ENCODE data around the gene NFKBIE.

NFKBIE gene

DNA sequence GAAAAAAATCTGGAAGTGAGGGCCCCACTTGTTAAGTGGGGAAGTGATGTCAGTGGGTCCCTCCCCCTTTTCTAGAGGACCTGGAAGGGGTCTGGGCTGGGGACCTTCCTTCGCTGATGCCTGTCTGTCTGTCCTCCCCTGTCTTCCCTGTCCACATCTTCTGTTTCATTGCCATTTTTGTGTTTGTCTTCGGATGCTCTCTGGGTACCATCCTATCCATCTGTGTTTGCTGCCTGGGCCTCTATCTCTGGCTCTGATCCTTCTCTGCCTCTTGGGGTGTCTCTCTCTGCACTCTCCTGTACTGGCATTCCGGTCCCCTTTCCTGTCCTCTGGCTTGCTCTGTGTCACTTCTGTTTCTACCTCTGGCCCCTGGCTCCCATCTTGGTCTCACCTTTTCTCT lies 7.2 kb upstream of the NFKBIE start:
- DNase-seq (ENCODE audit: low spot score), result no peak

DNA sequence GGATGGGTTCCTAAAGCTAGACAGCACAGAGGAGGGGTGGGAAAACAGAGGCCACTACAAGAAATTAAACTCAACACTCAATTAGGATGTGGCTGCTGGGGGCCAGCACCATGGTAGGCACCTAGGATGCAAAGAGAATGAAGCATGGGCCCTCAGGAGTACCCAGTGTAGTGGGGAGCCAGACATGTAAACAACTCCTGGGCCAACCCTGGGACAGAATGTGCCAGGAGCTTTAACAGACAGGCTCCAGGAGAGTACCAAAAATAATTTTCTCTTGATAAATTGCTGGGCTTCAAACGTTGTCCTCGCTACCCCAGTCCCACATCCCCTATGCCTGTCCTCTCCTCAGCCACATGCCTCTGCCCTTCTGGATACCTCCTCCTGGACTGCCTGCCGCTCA lies 6.6 kb upstream of the NFKBIE start:
- no peak for DNase-seq (ENCODE audit: low spot score)

DNA sequence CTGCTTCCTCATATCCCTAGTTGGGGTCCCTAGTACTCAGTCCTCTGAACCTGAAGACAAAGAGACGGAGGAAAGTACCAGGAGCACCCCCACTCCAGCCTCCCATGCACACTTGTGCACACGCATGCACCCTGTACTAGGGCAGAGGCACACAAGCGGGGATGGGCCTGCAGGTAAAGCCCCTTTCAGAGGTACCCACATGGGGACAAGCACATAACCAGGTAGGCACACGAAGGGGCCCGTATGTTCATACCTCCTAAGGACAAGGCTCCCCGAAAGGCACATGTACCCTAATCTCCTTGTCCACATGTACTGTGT lies 6.0 kb upstream of the NFKBIE start:
- DNase-seq (ENCODE audit: low spot score), result no peak

DNA sequence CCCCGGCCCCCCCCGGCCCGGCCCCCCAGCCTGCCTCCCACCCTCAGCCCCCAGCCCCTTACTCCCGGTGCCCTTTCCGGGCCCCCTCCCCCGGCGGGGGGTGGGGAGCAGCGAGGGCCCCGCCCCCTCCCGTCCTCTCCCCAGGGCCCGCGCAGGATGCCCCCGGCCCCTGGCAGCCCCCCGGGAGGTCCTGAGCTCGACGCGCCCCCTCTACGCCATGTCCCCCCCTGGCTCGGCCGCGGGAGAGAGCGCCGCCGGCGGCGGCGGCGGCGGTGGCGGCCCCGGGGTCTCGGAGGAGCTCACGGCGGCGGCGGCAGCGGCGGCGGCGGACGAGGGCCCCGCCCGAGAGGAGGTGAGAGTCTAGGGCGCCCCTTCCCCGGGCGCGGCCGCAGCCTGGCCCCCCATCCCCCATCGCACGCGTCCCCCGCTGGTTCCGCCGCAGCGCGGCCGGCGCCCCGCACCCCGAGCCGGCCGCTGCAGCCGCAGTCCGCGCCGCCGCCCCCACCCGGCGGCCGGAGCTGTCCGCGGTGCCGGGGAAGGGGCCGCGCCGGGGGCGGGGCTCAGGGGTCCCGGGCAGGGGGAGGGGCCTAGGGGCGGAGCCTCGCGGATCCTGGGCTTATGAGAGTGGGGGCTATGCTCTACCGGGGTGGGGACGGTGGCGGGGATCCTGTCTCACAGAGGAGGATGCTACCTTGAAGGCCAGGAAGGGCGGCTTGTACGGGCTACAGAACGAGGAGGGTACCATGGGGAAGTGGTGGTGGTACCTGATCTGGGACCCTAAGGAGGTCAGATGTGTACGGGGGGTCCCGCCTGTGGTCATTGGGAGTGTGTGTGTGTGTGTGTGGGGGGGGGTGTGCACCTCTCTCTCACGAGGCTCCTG lies 5.4 kb upstream of the NFKBIE start:
- DNase-seq (ENCODE audit: low spot score), result no peak

DNA sequence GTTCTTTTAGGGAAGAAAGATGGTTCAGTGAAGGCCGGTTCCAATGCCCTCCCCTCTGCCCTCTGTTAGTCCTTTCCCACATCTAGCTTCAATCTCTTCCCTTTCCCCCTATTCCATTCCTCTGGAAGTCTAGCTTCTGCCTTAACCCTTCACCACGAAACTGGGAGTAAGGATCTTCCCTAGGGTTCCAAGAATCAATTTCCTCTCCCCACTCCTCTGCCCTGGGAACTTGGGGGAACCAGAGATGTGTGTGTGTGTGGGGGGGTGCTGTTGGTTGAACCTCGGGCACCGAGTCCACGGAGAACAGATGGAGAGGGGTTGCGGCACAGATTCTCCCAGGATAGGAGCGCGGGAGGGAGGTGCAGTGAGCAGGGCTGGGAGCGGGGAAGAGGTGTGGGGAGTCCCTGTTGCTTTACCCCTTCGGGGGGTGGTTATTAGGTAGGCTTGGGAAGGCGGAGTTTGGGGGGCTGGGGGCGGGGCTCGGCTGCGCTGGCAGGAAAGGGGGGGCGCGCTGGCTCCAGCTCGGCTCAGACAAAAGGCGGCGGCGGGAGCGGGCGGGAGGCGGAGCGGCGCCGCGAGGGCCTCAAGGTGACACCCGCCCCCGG lies 4.7 kb upstream of the NFKBIE start, which contains the start of gene TMEM151B:
Gene TMEM151B (plus strand): TSS at position 530 of the 605 bp plus-strand sequence. CDS start 293 bp downstream, outside the sequence.
- DNase-seq (ENCODE audit: low spot score), result no peak

DNA sequence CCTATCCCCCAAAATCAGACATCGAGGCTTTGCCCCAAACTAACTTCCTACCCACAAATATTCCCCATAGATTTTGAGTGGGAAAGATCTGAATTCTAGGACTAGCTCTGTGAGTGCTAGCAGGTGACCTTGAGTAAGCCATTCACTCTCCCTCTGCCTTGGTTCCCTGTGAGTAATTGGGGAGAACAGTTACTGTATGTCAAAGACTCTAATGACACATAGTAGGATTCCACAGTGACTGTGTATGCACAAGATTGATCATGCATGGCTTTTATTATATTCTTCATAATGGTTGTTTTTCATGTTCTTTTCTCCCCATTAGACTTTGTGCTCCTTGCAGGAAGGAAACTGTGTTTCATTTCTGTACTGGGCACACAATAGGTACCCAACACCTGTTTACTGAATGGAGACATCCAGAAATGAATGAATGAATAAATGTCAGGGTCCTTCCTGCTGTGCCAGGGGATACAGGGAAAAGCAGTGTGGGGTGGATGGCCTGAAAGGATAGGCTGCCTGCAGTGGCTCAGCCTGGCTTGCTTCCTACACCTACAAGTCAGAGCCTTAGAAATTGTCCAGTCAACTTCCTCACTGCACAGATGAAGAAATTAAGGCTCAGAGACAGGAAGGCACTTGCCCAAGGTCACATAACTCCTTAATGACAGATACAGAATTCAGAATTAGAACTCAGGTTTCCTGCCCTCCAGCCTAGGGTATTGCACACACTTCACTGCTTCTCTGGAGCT lies 4.0 kb upstream of the NFKBIE start:
- no peak for DNase-seq (ENCODE audit: low spot score)

DNA sequence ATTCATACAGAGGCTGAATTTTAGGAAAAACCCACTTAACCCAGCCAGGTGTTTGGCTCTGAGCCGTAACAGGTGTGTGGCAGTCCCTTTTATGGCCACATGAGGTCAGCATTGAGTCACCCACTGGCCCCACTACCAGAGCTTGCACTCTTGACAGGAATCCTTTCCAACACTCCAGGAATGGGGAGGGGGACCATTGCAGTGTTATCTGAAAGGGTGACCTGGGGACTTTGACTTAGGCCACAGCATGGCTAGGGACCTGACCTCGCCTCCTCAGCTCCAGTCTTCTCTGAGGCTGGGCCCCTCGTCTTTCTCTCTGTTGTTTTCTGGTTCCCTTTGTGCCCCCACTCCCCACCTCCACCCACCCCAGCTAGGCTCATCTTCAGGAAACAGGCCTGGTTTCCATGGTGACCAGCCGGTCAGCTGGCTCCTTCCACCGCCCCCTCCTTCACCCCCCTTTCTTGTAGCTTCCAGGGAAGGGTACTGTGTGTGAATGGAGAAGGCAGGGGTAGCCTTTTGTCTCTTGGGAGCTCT lies 2.8 kb upstream of the NFKBIE start:
- peak; percentile 70 for DNase-seq (ENCODE audit: low spot score)

DNA sequence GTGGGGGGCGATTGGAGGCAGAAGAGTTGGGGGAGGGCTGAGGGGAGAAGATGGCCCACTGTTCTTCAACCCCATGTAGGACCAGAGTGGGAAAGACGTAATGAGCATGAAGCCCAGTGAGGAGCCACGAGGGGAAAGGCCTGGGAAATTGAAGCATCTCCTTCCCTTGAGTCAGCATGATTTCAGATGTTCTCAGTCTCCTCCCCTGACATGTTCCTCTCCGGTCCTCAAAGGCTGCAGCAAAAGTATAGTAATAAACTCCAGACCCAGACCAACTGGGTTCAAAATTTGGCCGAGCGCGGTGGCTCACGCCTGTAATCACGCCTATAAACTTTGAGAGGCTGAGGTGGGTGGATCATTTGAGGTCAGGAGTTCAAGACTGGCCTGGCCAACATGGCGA lies 1.9 kb upstream of the NFKBIE start:
- no peak for DNase-seq (ENCODE audit: low spot score)

DNA sequence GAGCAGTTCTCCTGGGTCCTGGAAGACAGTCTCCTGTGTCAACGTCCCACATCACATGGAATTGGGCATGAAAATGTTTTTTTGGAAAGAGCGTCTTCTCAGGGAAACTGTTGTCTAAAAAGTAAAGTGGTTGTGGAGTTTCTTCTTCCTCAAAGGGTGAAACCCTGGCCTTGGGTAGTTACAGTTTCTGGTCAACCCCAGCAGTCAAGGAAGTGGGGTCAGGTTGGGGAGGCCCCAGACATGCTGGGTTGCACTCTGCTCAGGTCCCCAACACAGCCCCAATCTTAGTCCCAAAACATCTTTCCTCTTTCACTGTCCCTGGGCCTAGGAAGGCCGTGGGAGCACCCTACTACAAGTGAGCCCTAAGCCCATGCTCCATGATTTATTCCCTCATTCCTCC lies 996 bp upstream of the NFKBIE start:
- no peak for DNase-seq (ENCODE audit: low spot score)

DNA sequence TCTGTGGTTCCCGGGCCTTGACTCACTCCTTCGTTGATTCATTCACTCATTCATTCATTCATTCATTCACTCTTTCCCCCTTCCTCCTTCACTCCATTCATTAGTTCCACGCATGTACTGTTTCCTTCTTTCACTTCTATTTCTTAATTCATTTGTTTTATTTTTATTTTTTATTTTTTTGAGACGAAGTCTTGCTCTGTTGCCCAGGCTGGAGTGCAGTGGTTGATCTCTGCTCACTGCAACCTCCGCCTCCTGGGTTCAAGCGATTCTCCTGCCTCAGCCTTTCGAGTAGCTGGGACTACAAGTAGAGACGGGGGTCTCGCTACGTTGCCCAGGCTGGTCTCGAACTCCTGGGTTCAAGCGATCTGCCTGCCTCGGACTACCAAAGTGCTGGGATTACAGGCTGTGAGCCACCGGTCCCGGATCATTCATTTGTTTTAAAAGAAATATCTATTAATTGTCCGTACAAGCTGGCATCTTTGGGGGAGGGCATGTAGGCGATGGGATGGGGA lies 427 bp upstream of the NFKBIE start:
- no peak for DNase-seq (ENCODE audit: low spot score)

DNA sequence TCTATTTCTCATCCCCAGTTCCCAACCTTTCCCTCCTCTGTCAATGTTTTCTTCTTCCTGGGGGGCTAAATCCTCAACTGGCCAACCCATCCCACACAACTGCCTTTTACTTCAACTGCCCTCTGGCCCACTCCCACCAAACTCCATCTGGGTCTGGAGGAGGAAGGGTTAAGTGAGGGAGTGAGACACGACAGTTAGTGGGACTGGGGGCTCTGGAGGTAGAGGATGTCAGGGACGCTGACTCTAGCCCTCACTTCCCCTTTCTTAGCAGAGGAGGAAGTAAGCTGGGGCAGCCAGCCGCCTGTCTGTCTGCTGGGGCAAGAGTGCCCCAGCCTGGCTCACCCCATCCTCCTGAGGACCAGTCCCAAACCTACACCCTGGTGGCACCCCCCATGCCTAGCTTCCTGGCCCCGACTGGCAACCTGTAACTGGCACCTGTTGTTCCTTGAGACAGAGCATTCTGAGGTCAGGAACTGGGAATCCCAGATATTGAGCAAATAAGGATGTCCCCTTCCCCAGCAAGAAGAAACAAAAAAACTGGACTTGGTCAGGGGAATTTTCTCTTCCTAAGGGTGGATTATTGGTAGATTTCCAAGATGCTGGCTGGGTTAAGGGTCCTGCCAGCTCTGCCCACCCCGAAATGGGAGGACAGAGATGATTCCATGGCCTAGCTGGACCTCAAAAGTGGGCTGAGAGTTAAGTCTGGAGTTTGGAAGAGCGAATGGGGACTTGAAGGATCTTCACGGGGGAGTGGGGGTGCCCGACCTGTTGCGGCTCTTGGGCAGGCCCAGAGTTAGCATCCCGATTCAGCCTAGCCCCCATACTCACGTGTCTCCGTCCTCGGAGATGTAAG lies 971 bp downstream of the NFKBIE start:
- peak; percentile 41 for DNase-seq (ENCODE audit: low spot score)

DNA sequence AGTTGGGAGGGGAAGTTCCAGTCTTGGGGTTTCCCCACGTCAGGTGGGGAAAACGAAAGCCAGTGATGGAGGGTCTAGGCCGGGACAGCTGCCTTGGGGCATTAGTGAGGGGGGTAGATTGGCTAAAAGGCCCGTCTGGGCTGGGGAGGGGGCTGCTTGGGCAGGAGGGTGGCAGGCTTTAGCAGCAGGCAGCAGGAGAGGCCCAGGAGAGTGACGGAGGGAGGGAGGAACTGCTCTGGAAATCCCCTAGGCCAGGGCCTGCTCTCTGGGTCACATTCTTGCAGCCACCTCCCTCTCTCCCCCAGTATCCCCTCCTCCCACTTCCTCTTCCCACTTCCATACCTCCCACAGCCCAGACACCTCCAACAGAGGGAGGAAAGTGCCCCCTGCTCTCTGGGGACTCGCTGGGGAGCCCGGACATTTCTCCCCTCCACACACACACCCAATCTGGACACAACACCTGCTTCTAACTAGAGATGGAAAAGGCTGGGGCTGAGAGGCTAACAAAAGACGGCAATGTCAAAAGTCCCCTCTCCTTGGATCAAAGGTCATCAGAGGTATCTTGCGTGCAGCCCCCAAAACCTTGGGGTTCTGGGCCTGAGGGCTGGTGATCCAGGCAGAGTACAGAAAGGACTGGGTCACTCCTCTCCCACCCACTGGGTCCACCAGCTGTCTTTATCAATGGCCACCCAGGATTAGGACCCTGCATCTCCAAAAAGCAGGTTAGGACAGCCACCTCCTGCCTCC lies 1.8 kb downstream of the NFKBIE start:
- peak; percentile 40 for DNase-seq (ENCODE audit: low spot score)

DNA sequence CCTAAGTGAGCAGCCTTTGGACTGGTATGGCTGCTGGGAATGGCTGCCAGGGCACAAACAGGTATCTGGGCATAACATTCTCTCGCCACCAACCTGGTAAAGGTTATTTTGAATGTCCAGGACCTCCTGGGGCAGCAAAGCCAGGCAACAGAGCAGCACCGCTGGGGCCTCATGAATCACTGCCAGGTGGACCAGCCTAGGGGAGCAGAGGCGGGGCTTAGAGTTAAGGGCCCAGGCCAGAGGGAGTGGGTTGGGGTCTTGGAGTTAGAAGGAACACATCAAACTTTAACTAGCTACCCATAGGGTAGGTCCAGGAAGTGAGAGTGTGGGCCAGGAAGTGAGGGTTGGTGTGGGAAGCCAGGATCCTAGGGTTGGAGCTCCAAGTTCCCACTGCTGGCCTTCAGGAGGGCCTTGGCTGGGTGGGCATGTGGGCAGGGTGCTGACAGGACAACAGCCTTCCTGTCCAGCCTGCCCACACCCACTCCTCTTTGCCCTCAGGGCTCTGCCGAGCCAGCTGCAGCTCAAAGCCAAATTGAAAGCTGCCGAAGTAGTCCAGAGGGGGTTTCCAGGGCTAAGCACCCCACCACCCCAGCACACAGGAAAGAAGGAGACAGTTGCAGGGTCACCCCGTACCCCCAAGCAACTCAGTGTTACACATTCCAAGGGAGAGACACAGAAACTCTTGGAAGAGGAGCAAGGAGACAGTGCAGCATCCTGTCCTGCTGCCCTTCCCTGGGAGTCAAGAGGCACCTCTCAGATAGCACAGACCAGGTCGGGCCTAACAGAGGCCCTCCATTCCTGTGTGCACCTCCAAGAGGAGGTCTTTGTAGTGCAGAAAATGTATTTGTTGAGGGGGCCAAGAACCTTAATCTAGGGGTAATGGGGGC lies 2.6 kb downstream of the NFKBIE start:
- no peak for DNase-seq (ENCODE audit: low spot score)

DNA sequence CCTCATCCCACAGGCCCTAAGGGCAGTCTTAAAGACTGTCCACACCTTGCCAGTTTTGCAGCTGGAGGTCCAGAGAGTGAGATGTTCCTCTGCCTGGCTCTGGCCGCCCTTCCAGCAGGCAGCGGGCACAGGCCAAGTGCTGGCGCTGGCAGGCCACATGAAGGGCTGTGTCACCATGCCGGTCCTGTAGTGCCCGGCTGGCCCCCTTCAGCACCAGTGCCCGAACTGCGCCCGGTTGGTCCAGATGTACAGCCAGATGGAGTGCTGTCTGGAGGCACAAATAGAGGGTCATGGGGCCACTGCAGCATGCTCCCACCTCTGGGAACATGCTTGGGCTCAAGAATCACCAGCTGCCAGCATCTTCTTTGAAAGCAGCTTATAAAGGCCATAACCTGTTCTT lies 3.8 kb downstream of the NFKBIE start:
- DNase-seq (ENCODE audit: low spot score), result no peak

DNA sequence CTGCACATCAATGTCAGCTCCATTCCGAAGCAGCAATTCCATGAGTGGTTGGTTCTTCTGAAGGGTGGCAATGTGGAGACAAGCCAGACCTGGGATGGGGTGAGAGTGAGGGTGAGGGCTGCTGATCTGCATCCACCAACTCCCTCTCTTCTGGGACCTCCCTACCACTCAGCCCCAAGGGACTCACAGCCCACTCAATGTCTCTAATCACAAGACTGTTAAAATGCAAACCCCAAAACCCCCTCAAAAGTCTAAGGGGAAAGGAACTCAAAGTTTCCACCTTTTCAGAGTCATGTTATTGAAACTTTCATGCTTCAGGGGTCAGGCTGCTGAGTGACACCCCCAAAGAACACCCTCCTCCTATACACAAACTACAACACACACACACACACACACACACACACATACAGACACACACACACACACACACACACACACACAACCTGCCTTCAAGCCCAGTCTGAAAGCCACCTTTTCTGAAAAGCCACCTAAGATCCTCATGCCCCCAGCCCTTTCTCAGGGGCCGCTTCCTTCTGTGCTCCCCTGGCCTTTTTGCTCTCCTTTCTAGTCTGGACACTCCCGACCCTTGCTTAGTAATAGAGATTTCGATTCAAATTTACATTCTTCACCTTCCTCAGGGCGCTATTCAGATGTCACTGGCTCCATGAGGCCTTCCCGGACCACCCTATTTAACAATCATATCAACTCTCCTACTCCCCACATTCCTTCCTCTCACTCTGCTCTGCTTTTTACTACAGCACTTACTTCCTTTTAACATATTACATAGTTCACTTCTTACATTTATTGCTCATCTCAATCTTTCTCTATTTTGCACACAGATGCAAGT lies 4.7 kb downstream of the NFKBIE start:
- no peak for DNase-seq (ENCODE audit: low spot score)

DNA sequence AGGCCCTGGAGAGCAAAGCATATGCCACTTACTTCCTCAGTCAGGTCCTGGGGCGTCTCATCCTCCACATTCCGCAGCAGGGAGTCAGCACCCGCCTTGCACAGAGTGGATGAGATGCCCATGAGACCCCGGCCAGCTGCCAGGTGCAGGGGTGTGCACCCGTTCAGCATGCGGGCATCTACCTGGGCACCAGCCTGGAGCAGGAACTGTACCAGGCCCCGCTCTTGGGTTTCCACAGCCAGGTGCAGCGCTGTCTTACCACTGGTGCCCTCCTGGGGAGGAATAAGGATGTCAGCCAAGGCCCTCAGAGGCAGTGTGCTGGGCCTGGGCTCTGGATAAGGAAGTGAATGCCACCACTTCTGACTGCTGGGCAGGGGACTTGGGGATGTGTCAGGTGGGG lies 5.3 kb downstream of the NFKBIE start:
- no peak for DNase-seq (ENCODE audit: low spot score)

DNA sequence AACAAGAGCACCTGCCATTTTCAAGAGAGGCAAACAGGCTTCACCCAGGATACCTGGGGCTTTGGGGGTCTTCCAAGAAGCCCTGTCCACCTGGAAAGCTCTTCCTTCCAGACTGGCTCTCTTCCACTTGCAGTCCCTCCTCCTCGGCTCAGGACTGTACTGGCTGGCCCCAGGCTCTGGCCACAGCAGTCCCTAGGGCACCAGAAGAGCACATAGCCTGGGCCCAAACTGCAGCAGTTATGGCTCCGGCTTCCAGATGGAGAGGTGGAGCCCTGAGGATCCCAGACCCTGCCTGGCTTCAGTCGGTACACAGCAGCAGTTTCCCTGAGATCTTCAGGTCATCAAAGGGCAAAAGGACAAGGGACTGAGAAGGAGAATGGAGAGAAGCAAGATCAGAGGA lies 6.4 kb downstream of the NFKBIE start:
- no peak for DNase-seq (ENCODE audit: low spot score)

DNA sequence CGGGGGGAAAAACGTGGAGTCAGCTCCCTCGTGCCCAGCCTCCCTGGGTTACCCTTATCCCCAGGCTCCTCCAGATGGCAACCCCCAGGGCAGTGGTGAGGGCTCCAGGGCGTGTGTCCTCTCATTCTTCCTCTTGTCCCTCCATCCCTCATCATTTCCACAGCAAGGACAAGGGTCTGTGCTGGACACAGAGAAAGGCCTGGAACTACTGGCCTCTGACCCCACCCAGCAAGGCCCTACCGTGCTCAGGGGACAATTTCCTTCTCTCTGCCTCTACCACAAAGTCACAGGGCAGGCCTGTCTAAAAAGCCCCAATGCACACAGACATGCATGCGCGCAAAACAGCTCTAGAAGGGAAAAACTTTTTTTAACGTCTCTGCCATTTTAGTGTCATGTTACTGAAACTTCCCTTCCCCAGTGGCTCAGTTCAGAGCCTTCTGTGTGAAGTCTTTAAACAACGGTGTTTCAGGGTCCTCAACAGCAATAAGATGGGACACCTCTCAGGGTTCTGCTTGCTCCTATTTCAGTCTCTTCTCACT lies 7.0 kb downstream of the NFKBIE start:
- no peak for DNase-seq (ENCODE audit: low spot score)

All from CD4-positive, alpha-beta T cell treated with Interleukin-2 at 100 ng/mL for 4 hours (primary cell).